ENCODE measurements around the gene IDH3G. TPM values are rescaled to one million over a fixed set of nuclear protein-coding genes. Genes with fewer than 3 reads are reported as not detected.

Gene IDH3G
- total RNA-seq, 1 donor from 2014 or later = 49.5 TPM

DNA sequence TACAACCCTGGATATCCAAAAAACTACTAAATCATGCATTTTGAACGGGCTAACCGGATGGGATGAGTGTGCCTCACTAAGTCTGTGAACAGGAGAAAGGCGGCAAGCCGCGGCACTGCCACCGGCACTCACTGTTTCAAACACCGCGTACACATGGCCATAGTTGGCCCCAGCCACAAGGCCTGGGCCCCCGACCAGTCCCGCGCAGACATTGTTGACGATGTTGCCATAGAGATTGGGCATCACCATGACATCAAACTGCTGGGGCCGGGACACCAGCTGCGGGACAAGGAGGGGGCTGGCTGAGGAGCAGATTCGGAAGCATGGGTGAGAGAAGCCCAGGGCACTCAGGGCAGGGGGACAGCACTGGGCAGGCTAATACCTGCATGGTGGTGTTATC, 7.5 kb downstream of the IDH3G start:
- no peaks in the 10 kb centered on the region for H3K27me3 Mint-ChIP-seq
- no peak for DNase-seq (ENCODE audit: low spot score, unreplicated experiment)
- H3K4me1 Mint-ChIP-seq (ENCODE audit: low read depth) = no peaks in the 10 kb centered on the region
- TF ChIP-seq, protein P1, sequence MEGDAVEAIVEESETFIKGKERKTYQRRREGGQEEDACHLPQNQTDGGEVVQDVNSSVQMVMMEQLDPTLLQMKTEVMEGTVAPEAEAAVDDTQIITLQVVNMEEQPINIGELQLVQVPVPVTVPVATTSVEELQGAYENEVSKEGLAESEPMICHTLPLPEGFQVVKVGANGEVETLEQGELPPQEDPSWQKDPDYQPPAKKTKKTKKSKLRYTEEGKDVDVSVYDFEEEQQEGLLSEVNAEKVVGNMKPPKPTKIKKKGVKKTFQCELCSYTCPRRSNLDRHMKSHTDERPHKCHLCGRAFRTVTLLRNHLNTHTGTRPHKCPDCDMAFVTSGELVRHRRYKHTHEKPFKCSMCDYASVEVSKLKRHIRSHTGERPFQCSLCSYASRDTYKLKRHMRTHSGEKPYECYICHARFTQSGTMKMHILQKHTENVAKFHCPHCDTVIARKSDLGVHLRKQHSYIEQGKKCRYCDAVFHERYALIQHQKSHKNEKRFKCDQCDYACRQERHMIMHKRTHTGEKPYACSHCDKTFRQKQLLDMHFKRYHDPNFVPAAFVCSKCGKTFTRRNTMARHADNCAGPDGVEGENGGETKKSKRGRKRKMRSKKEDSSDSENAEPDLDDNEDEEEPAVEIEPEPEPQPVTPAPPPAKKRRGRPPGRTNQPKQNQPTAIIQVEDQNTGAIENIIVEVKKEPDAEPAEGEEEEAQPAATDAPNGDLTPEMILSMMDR (IDR thresholded peaks at IDR 0.05; ENCODE audit: unreplicated experiment) = no peak
- no peak overlapping the region for H3K27ac Mint-ChIP-seq
- H3K36me3 Mint-ChIP-seq (ENCODE audit: insufficient read depth) = peaks cover 6% of the 10 kb centered on the region
- H3K9me3 Mint-ChIP-seq (ENCODE audit: low read depth) = peaks cover 3% of the 10 kb centered on the region
- H3K4me3 Mint-ChIP-seq (ENCODE audit: low read depth) = no peak overlapping the region

DNA sequence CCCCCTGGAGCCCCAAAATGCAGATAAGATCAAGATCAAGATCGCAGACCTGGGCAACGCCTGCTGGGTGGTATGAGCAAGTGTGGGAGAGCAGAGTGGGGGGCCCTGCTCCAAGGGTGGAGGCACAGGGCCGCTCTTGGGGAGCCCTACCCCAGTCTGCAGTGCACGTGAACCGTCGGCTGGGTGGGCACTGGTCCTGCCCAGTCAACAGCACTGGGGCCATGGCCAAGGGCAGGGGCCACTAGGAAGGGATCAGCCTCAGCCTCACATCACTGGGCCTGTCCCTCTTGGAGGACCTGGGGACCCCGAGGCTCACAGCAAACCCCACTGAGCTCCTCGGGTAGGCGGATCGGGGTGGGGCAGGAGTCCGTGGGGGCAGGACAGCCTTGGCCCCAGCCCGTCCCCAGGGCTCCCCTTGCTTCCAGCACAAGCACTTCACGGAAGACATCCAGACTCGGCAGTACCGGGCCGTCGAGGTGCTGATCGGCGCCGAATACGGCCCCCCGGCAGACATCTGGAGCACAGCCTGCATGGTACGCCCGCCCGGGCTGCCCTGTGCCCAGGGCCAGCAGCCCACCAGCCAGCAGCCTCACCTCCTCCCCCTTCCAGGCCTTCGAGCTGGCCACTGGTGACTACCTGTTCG, 9.7 kb downstream of the IDH3G start:
- TF ChIP-seq, protein P1 (IDR thresholded peaks at IDR 0.05; ENCODE audit: unreplicated experiment) = no peak
- peaks cover 6% of the 10 kb centered on the region for H3K36me3 Mint-ChIP-seq (ENCODE audit: insufficient read depth)
- H3K27me3 Mint-ChIP-seq = no peaks in the 10 kb centered on the region
- H3K4me3 Mint-ChIP-seq (ENCODE audit: low read depth) = no peak overlapping the region
- no peaks in the 10 kb centered on the region for H3K9me3 Mint-ChIP-seq (ENCODE audit: low read depth)
- no peak overlapping the region for H3K27ac Mint-ChIP-seq
- no peak for DNase-seq (ENCODE audit: low spot score, unreplicated experiment)
- H3K4me1 Mint-ChIP-seq (ENCODE audit: low read depth) = no peaks in the 10 kb centered on the region

DNA sequence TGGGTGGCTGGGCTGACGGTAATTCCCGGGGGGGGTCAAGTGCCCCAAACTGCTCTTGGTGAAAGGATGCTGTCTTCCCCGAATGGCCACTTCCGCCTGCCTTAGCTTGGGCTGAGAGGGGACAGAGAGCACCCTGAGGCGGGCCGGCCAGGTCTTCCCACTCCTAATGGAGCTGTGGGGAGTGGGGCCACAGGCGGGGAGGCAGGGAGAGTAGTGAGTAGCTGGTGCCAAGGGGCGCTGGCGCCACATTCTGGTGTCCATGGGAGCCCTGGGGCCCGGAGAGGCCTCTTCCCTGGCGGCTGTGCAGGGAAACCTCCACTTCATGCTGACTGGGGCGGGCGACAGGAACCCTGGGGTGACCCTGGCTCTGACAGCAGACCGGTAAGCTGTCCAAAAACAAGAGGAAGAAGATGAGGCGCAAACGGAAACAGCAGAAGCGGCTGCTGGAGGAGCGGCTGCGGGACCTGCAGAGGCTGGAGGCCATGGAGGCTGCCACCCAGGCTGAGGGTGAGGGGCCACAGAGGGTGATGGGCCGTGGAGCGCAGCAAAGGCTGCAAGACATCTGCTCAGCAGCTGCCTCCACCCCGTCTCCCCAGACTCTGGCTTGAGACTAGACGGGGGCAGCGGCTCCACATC, 10.7 kb downstream of the IDH3G start:
- DNase-seq (ENCODE audit: low spot score, unreplicated experiment) = no peak
- Mint-ChIP-seq H3K4me1 (ENCODE audit: low read depth) (no peaks in the 10 kb centered on the region), H3K9me3 (ENCODE audit: low read depth) (no peaks in the 10 kb centered on the region), H3K36me3 (ENCODE audit: insufficient read depth) (peaks cover 5% of the 10 kb centered on the region), H3K27me3 (no peaks in the 10 kb centered on the region), H3K4me3 (ENCODE audit: low read depth) (no peak overlapping the region), H3K27ac (no peak overlapping the region)
- TF ChIP-seq, protein P1 (IDR thresholded peaks at IDR 0.05; ENCODE audit: unreplicated experiment) = no peak

DNA sequence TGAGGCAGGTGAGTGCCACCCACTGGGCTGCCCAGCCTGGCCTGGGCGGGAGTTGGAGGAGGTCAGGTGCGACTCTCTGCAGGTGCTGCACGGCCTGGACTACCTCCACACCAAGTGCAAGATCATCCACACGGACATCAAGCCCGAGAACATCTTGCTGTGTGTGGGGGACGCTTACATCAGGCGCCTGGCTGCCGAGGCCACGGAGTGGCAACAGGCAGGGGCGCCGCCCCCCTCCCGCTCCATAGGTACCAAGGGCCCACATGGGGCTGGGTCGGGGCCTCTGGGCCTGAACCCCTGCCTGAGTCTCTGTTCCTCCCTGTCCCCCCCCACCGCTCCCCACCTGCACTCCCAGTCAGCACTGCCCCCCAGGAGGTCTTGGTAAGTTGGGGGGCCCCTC, 11.3 kb downstream of the IDH3G start:
- peaks cover 5% of the 10 kb centered on the region for H3K36me3 Mint-ChIP-seq (ENCODE audit: insufficient read depth)
- H3K4me1 Mint-ChIP-seq (ENCODE audit: low read depth) = no peaks in the 10 kb centered on the region
- H3K4me3 Mint-ChIP-seq (ENCODE audit: low read depth) = no peak overlapping the region
- H3K27ac Mint-ChIP-seq = no peak overlapping the region
- H3K27me3 Mint-ChIP-seq = no peaks in the 10 kb centered on the region
- TF ChIP-seq, protein P1 (IDR thresholded peaks at IDR 0.05; ENCODE audit: unreplicated experiment) = no peak
- no peak for DNase-seq (ENCODE audit: low spot score, unreplicated experiment)
- no peaks in the 10 kb centered on the region for H3K9me3 Mint-ChIP-seq (ENCODE audit: low read depth)

DNA sequence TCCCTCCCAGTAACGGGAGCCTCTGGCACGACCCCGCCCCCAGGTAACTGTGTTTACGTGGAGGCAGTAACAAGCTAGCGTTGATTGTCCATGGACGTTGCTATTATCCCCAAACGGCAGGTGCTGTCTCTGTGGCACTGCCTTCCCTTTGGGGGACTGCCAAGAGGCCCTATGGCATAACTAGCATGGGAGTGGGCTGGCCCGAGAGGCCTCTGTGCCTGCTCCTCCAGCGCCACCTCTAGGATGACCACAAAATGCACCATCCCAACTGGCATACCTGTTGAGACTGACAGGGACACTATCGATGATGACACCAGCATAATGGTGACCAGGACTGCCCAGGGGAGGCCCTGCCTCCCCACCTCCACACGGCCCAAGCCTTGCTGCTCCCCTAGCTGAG, 11.9 kb downstream of the IDH3G start:
- Mint-ChIP-seq H3K4me1 (ENCODE audit: low read depth) (no peaks in the 10 kb centered on the region), H3K27ac (no peak overlapping the region), H3K4me3 (ENCODE audit: low read depth) (no peak overlapping the region), H3K9me3 (ENCODE audit: low read depth) (no peaks in the 10 kb centered on the region), H3K27me3 (no peaks in the 10 kb centered on the region), H3K36me3 (ENCODE audit: insufficient read depth) (peaks cover 5% of the 10 kb centered on the region)
- DNase-seq (ENCODE audit: low spot score, unreplicated experiment) = no peak
- TF ChIP-seq, protein P1 (IDR thresholded peaks at IDR 0.05; ENCODE audit: unreplicated experiment) = no peak

Data from progenitor cell of endocrine pancreas (in vitro differentiated cells).